Natural killer cell (primary cell): ENCODE data around the gene ADIRF. TPM values are rescaled to one million over a fixed set of nuclear protein-coding genes. Genes with fewer than 3 reads are reported as not detected.

Experiments used
- ATAC-seq, 3 donors: fragments of 150-1000 bp in 2 of 3; fragments of 200-7000 bp in 1 of 3; cut with Tn5 transposase; 1 replicate in 1 of 3; 2 replicates in 2 of 3; pipeline ENCODE4 v1.10.0; 2021; ENCODE audit warnings: mild to moderate bottlenecking in 2 of 3, moderate library complexity in 2 of 3
- DNase-seq, 2 donors: peaks; one replicate each; pipeline versions ENCODE4 v3.0.0 to v3.0.0-alpha.2; 2013 to 2021; ENCODE audit warnings: mixed read lengths in 1 of 2
- H3K27ac ChIP-seq: one replicate; pipeline ENCODE4 v1.5.1; 2013; ENCODE audit warnings: mild to moderate bottlenecking, low read length
- H3K27me3 ChIP-seq: one replicate; pipeline ENCODE4 v1.6.1; 2013; ENCODE audit warnings: low read length; ENCODE audit not compliant: control insufficient read depth, insufficient read depth
- H3K36me3 ChIP-seq: one replicate; pipeline ENCODE4 v1.6.1; 2013; ENCODE audit warnings: low read length; ENCODE audit not compliant: control insufficient read depth, insufficient read depth
- H3K4me1 ChIP-seq: one replicate; pipeline ENCODE4 v1.6.1; 2013; ENCODE audit warnings: low read length; ENCODE audit not compliant: control insufficient read depth, insufficient read depth
- H3K4me3 ChIP-seq: one replicate; pipeline ENCODE4 v1.5.1; 2013; ENCODE audit warnings: low read length
- H3K9me3 ChIP-seq: one replicate; pipeline ENCODE4 v1.6.1; 2013; ENCODE audit warnings: low read length; ENCODE audit not compliant: control insufficient read depth, insufficient read depth
- H3K27ac Mint-ChIP-seq, 2 donors: one replicate each; pipeline ENCODE4 v1.8.0; 2022; ENCODE audit warnings: mild to moderate bottlenecking in 2 of 2, mixed read lengths in 2 of 2, moderate library complexity in 1 of 2
- H3K27me3 Mint-ChIP-seq, 2 donors: one replicate each; pipeline ENCODE4 v1.8.0; 2022; ENCODE audit warnings: low read depth in 2 of 2, mixed read lengths in 2 of 2
- H3K36me3 Mint-ChIP-seq: one replicate; pipeline ENCODE4 v1.8.0; 2022; ENCODE audit warnings: mixed read lengths
- H3K4me1 Mint-ChIP-seq, 2 donors: one replicate each; pipeline ENCODE4 v1.8.0; 2022; ENCODE audit warnings: mixed read lengths in 2 of 2
- H3K4me3 Mint-ChIP-seq: one replicate; pipeline ENCODE4 v1.8.0; 2022; ENCODE audit warnings: mild to moderate bottlenecking, moderate library complexity, mixed read lengths
- H3K9me3 Mint-ChIP-seq, 2 donors: one replicate each; pipeline ENCODE4 v1.8.0; 2022; ENCODE audit warnings: mixed read lengths in 2 of 2
- CTCF ChIP-seq: fragments of 200-600 bp; IDR thresholded peaks from one replicate; pipeline ENCODE4 v1.8.0; 2022; ENCODE audit warnings: antibody characterized with exemption
- WGBS: methylation state at CpG from one replicate; pipeline ENCODE4 v1.1.7; 2013; ENCODE audit warnings: missing lambda C conversion rate; ENCODE audit not compliant: insufficient coverage; 5-methylcytosine and 5-hydroxymethylcytosine counted together
- intact Hi-C: fragments of 100-400 bp; cut with micrococcal nuclease; formaldehyde crosslinking; loops from one replicate; pipeline ENCODE4 v1.14.2; 2022
- total RNA-seq, 4 donors: library from RNA; stranded (reverse); fragments of 120-200 nt in 1 of 4; gene quantifications; one replicate each; pipeline versions ENCODE4 v1.2.3 to v1.2.4, GENCODE V29; 2013 to 2022

The ADIRF gene
- total RNA-seq, 3 donors from 2014 or later (not counting 1 experiment from before 2014, with no cell fraction given), result not detected

- H3K36me3 ChIP-seq, result no peaks in the 10 kb centered on the region
- WGBS, result 94% methylated on average over 30 of the region's 30 CpGs
- H3K4me1 ChIP-seq, result peaks cover 7% of the 10 kb centered on the region
- Mint-ChIP-seq H3K36me3 (no peaks in the 10 kb centered on the region), H3K4me1 (peaks cover 3 to 6% of the 10 kb centered on the region in 2 donors), H3K27ac (no peak overlapping the region), H3K27me3 (peaks cover 0 to 7% of the 10 kb centered on the region in 2 donors), H3K9me3 (no peaks in the 10 kb centered on the region), H3K4me3 (no peak overlapping the region)
- no peak overlapping the region for H3K27ac ChIP-seq
- no peaks in the 10 kb centered on the region for H3K9me3 ChIP-seq
- no peaks in the 10 kb centered on the region for H3K27me3 ChIP-seq
- DNase-seq, result no peak
- no peak for TF ChIP-seq CTCF
- no peak overlapping the region for H3K4me3 ChIP-seq
- intact Hi-C loops, result no loop called here
- ATAC-seq, result no peak
Measured at GRCh38 chr10:86943316-86944030, 24.8 kb upstream of the ADIRF start.

GRCh38 chr10:86944031-86944419, 24.3 kb upstream of the ADIRF start:
- H3K27me3 ChIP-seq, result no peaks in the 10 kb centered on the region
- Mint-ChIP-seq H3K9me3 (no peaks in the 10 kb centered on the region), H3K27me3 (peaks cover 0 to 7% of the 10 kb centered on the region in 2 donors), H3K36me3 (no peaks in the 10 kb centered on the region), H3K4me1 (peaks cover 3 to 6% of the 10 kb centered on the region in 2 donors), H3K4me3 (no peak overlapping the region), H3K27ac (no peak overlapping the region)
- no peak for ATAC-seq
- intact Hi-C loops, result no loop called here
- no peaks in the 10 kb centered on the region for H3K9me3 ChIP-seq
- peaks cover 7% of the 10 kb centered on the region for H3K4me1 ChIP-seq
- H3K4me3 ChIP-seq, result no peak overlapping the region
- no peak overlapping the region for H3K27ac ChIP-seq
- no peaks in the 10 kb centered on the region for H3K36me3 ChIP-seq
- no peak for DNase-seq
- no peak for TF ChIP-seq CTCF
- 84% methylated on average over 4 of the region's 4 CpGs for WGBS

- Histone ChIP-seq H3K4me1 (peaks cover 3% of the 10 kb centered on the region), H3K27me3 (no peaks in the 10 kb centered on the region), H3K4me3 (no peak overlapping the region), H3K27ac (no peak overlapping the region), H3K36me3 (no peaks in the 10 kb centered on the region), H3K9me3 (no peaks in the 10 kb centered on the region)
- TF ChIP-seq CTCF, result no peak
- Mint-ChIP-seq H3K27me3 (peaks cover 0 to 7% of the 10 kb centered on the region in 2 donors), H3K4me1 (peaks cover 2% of the 10 kb centered on the region in 2 donors), H3K36me3 (no peaks in the 10 kb centered on the region), H3K9me3 (no peaks in the 10 kb centered on the region), H3K4me3 (no peak overlapping the region), H3K27ac (no peak overlapping the region)
- DNase-seq (no peak), ATAC-seq (no peak)
- intact Hi-C loops, result no loop called here
Measured at GRCh38 chr10:86944471-86944870, 23.8 kb upstream of the ADIRF start.

- no peaks in the 10 kb centered on the region for H3K9me3 ChIP-seq
- no peak overlapping the region for H3K4me3 ChIP-seq
- H3K27ac ChIP-seq, result no peak overlapping the region
- no peak overlapping the region for H3K4me3 Mint-ChIP-seq
- no peaks in the 10 kb centered on the region for H3K4me1 ChIP-seq
- no peaks in the 10 kb centered on the region for H3K36me3 ChIP-seq
- H3K27me3 Mint-ChIP-seq, result peaks cover 0 to 7% of the 10 kb centered on the region in 2 donors
- no peak overlapping the region for H3K27ac Mint-ChIP-seq
- H3K36me3 Mint-ChIP-seq, result no peaks in the 10 kb centered on the region
- intact Hi-C loops, result no loop called here
- no peaks in the 10 kb centered on the region for H3K27me3 ChIP-seq
- no peak for TF ChIP-seq CTCF
- DNase-seq (no peak), ATAC-seq (no peak)
- 91% methylated on average over 3 of the region's 3 CpGs for WGBS
- no peaks in the 10 kb centered on the region for H3K9me3 Mint-ChIP-seq
- no peaks in the 10 kb centered on the region for H3K4me1 Mint-ChIP-seq
Measured at GRCh38 chr10:86944907-86945306, 23.4 kb upstream of the ADIRF start.
